DOHH2 (cell line): ENCODE results near the gene ATP11A.

Experiments used
- H3F3A ChIP-seq: fragments of 200-600 bp; sonication (generic), shearing (Covaris generic); 2 replicates; pipeline ENCODE4 v1.6.0; 2016; ENCODE audit warnings: antibody characterized with exemption, mild to moderate bottlenecking; ENCODE audit not compliant: control insufficient read depth, insufficient read depth
- H3K27ac ChIP-seq: fragments of 200-600 bp; sonication (generic); 2 replicates; pipeline ENCODE4 v1.5.1; 2014; ENCODE audit warnings: low read depth, mild to moderate bottlenecking, low read length, moderate library complexity
- H3K27me3 ChIP-seq: fragments of 200-600 bp; sonication (generic); 2 replicates; pipeline ENCODE4 v1.6.1; 2014; ENCODE audit warnings: mild to moderate bottlenecking, low read length, mixed read lengths; ENCODE audit not compliant: control insufficient read depth
- H3K36me3 ChIP-seq: fragments of 200-600 bp; sonication (generic); 2 replicates; pipeline ENCODE4 v1.6.1; 2014; ENCODE audit warnings: mild to moderate bottlenecking, low read length, moderate library complexity, mixed read lengths; ENCODE audit not compliant: control insufficient read depth
- H3K4me1 ChIP-seq: fragments of 200-600 bp; sonication (generic); 2 replicates; pipeline ENCODE4 v1.6.1; 2014; ENCODE audit warnings: mild to moderate bottlenecking, low read length, mixed read lengths; ENCODE audit not compliant: control insufficient read depth
- H3K4me2 ChIP-seq: fragments of 200-600 bp; sonication (generic); 2 replicates; pipeline ENCODE4 v1.6.0; 2014; ENCODE audit warnings: mild to moderate bottlenecking, low read length, moderate library complexity
- H3K4me3 ChIP-seq: fragments of 200-600 bp; sonication (generic); 2 replicates; pipeline ENCODE4 v1.5.1; 2014; ENCODE audit warnings: mild to moderate bottlenecking, low read length, mixed read lengths
- H3K79me2 ChIP-seq: fragments of 200-600 bp; sonication (generic); 2 replicates; pipeline ENCODE4 v1.6.1; 2014; ENCODE audit warnings: mild to moderate bottlenecking, low read length, mixed read lengths; ENCODE audit not compliant: control insufficient read depth
- H3K9me2 ChIP-seq: fragments of 200-600 bp; sonication (generic); replicated peaks from 2 replicates; pipeline ENCODE4 v1.6.1; 2014; ENCODE audit warnings: mild to moderate bottlenecking, low read length, mixed read lengths; ENCODE audit not compliant: control insufficient read depth
- H3K9me3 ChIP-seq: fragments of 200-600 bp; sonication (generic); 2 replicates; pipeline ENCODE4 v1.6.1; 2014; ENCODE audit warnings: antibody characterized with exemption, low read length, mixed read lengths; ENCODE audit not compliant: control insufficient read depth, insufficient read depth
- H4K20me1 ChIP-seq: fragments of 200-600 bp; sonication (generic); 2 replicates; pipeline ENCODE4 v1.6.0; 2014; ENCODE audit warnings: low read depth, mild to moderate bottlenecking, antibody characterized with exemption, low read length, moderate library complexity; ENCODE audit not compliant: control insufficient read depth, insufficient read depth
- EZH2phosphoT487 ChIP-seq: fragments of 200-600 bp; sonication (generic); IDR thresholded peaks from 2 replicates; pipeline ENCODE4 v1.6.1; 2017; ENCODE audit warnings: borderline replicate concordance, mild to moderate bottlenecking, antibody characterized with exemption, low read length, moderate library complexity, mixed read lengths
- TF ChIP-seq, protein P1 (sequence below): fragments of 200-600 bp; sonication (generic); IDR thresholded peaks from one replicate; pipeline ENCODE4 v1.5.1; 2014; ENCODE audit warnings: antibody characterized with exemption, mild to moderate bottlenecking, low read depth, low read length; ENCODE audit not compliant: poor library complexity, severe bottlenecking

The ATP11A gene

DNA sequence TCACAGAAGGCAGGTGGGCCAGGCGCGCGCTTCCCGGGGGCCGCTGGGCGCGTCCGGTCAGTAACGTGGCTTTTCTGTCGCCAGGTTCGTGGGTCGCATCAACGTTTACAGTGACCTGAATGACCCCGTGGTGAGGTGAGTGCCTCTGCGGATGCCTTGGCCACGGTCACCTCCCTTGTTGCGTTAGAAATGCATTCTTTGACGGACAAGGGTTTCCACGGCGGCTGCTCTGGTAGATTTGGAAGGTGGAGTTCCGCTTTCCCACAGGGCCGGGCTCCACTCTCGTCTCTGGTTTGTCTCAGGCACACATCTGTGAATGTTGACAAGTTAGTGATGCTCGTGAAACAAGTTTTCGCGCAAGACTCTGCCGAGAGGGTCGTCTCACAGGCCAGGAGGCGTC is 130.0 kb downstream of the ATP11A start:
- H4K20me1 ChIP-seq: no peaks in the 10 kb centered on the region
- no peaks in the 10 kb centered on the region for H3K9me3 ChIP-seq
- peaks cover 20% of the 10 kb centered on the region for H3K36me3 ChIP-seq
- no peaks in the 10 kb centered on the region for H3K4me1 ChIP-seq
- H3K4me3 ChIP-seq: no peak overlapping the region
- H3K27me3 ChIP-seq: no peaks in the 10 kb centered on the region
- no peaks in the 10 kb centered on the region for H3F3A ChIP-seq
- no peak for TF ChIP-seq EZH2phosphoT487
- TF ChIP-seq, protein P1, sequence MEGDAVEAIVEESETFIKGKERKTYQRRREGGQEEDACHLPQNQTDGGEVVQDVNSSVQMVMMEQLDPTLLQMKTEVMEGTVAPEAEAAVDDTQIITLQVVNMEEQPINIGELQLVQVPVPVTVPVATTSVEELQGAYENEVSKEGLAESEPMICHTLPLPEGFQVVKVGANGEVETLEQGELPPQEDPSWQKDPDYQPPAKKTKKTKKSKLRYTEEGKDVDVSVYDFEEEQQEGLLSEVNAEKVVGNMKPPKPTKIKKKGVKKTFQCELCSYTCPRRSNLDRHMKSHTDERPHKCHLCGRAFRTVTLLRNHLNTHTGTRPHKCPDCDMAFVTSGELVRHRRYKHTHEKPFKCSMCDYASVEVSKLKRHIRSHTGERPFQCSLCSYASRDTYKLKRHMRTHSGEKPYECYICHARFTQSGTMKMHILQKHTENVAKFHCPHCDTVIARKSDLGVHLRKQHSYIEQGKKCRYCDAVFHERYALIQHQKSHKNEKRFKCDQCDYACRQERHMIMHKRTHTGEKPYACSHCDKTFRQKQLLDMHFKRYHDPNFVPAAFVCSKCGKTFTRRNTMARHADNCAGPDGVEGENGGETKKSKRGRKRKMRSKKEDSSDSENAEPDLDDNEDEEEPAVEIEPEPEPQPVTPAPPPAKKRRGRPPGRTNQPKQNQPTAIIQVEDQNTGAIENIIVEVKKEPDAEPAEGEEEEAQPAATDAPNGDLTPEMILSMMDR: no peak
- no peak overlapping the region for H3K4me2 ChIP-seq
- no peak overlapping the region for H3K27ac ChIP-seq
- H3K9me2 ChIP-seq: no peaks in the 10 kb centered on the region
- H3K79me2 ChIP-seq: no peaks in the 10 kb centered on the region

DNA sequence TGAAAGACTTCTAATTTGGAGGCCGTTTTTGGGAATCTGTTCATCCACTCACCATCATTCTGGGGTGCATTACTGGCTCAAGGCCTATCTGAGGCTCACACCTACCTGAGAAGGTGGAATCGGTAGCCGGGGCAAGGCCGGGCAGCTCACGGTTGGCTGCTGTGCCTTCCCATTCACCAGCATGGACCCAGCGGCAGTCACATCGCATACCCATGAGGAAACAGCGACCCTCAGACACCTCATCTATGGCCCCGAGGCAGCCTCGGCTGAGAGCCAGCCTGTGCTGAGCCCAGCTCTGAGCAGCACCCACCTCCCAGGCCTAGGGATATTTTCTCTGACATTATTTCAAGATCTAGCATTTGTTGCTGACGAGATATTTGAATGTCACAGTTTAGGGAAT is 130.5 kb downstream of the ATP11A start:
- Histone ChIP-seq H3K27ac (no peak overlapping the region), H3K4me2 (no peak overlapping the region), H3K79me2 (no peaks in the 10 kb centered on the region), H3K4me3 (no peak overlapping the region), H3K27me3 (no peaks in the 10 kb centered on the region), H3K9me2 (no peaks in the 10 kb centered on the region), H4K20me1 (no peaks in the 10 kb centered on the region), H3K36me3 (peaks cover 21% of the 10 kb centered on the region), H3F3A (no peaks in the 10 kb centered on the region), H3K4me1 (no peaks in the 10 kb centered on the region), H3K9me3 (no peaks in the 10 kb centered on the region)
- no peak for TF ChIP-seq EZH2phosphoT487
- TF ChIP-seq, protein P1: no peak

DNA sequence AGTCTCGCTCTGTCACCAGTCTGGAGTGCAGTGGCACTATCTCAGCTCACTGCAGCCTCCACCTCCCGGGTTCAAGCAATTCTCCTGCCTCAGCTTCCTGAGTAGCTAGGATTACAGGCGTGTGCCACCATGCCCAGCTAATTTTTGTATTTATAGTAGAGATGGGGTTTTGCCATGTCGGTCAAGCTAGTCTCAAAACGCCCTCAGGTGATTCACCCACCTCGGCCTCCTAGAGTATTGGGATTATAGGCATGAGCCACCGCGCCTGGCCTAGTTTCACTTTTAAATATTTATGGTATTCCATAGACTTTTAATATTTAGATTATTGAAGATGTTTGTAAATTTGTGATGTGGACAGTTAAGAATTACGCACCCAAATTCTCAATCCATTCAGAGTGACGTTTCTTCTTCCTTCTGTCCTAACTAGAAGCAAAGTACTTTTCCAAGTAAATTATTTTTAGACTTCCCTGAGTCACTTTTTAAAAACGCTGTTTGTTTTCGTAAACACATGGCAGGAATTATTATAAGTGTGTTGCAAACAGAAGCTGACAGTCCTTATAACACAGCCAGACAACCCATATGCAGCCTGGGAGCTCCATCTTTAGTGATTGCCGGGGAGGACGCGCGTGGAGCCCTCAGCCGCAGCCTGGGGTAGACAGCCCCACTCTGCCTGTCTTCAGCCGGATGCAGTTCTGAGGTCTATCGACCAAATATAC is 131.7 kb downstream of the ATP11A start:
- no peaks in the 10 kb centered on the region for H3F3A ChIP-seq
- no peaks in the 10 kb centered on the region for H4K20me1 ChIP-seq
- H3K4me2 ChIP-seq: no peak overlapping the region
- no peaks in the 10 kb centered on the region for H3K9me2 ChIP-seq
- TF ChIP-seq, protein P1: no peak
- TF ChIP-seq EZH2phosphoT487: no peak
- peaks cover 23% of the 10 kb centered on the region for H3K36me3 ChIP-seq
- H3K9me3 ChIP-seq: no peaks in the 10 kb centered on the region
- no peak overlapping the region for H3K4me3 ChIP-seq
- no peaks in the 10 kb centered on the region for H3K27me3 ChIP-seq
- H3K4me1 ChIP-seq: no peaks in the 10 kb centered on the region
- H3K27ac ChIP-seq: no peak overlapping the region
- H3K79me2 ChIP-seq: no peaks in the 10 kb centered on the region
